CD14-positive monocyte (primary cell): ENCODE data around the gene DCLK1. TPM values are rescaled to one million over a fixed set of nuclear protein-coding genes. Genes with fewer than 3 reads are reported as not detected.

ENCODE experiments used
- DNase-seq, 3 donors: peaks; one replicate each; pipeline ENCODE4 v3.0.0-alpha.2; 2011 to 2022
- H2AFZ ChIP-seq: 2 replicates; pipeline ENCODE4 v1.6.0; 2012; ENCODE audit warnings: mild to moderate bottlenecking, low read depth, low read length, inconsistent platforms; ENCODE audit not compliant: insufficient read depth, poor library complexity, severe bottlenecking
- H3K27ac ChIP-seq, 2 donors: 1 replicate in 1 of 2; 2 replicates in 1 of 2; pipeline ENCODE4 v1.5.1; 2012 to 2013; ENCODE audit warnings: low read length in 2 of 2, control low read depth in 1 of 2, inconsistent platforms in 1 of 2, low read depth in 1 of 2, mild to moderate bottlenecking in 1 of 2
- H3K27me3 ChIP-seq, 2 donors: one replicate each; pipeline versions ENCODE4 v1.6.0 to v1.6.1; 2011 to 2013; ENCODE audit warnings: low read length in 2 of 2; ENCODE audit not compliant: control insufficient read depth in 2 of 2, insufficient read depth in 2 of 2
- H3K36me3 ChIP-seq, 2 donors: replicated peaks in 1 of 2; 1 replicate in 1 of 2; 2 replicates in 1 of 2; pipeline versions ENCODE4 v1.5.1 to v1.6.1; 2012 to 2013; ENCODE audit warnings: low read length in 2 of 2, control low read depth in 1 of 2, inconsistent platforms in 1 of 2, mild to moderate bottlenecking in 1 of 2; ENCODE audit not compliant: insufficient read depth in 2 of 2, control insufficient read depth in 1 of 2
- H3K4me1 ChIP-seq, 2 donors: 1 replicate in 1 of 2; 2 replicates in 1 of 2; pipeline versions ENCODE4 v1.5.1 to v1.6.1; 2012 to 2013; ENCODE audit warnings: low read length in 2 of 2, control low read depth in 1 of 2, inconsistent platforms in 1 of 2, mild to moderate bottlenecking in 1 of 2, moderate library complexity in 1 of 2; ENCODE audit not compliant: insufficient read depth in 2 of 2, control insufficient read depth in 1 of 2
- H3K4me2 ChIP-seq: replicated peaks from 2 replicates; pipeline ENCODE3; 2012; ENCODE audit warnings: low read length, moderate library complexity, mild to moderate bottlenecking; ENCODE audit not compliant: poor library complexity, severe bottlenecking; ENCODE audit errors: extremely low read depth
- H3K4me3 ChIP-seq, 3 experiments: fragments of 200-600 bp in 1 of 3; sonication (generic) in 1 of 3; replicated peaks in 1 of 3; 1 replicate in 2 of 3; 2 replicates in 1 of 3; pipeline ENCODE4 v1.5.1; 2011 to 2013; ENCODE audit warnings: low read length in 3 of 3, mild to moderate bottlenecking in 3 of 3, control low read depth in 2 of 3, low read depth in 2 of 3, inconsistent platforms in 1 of 3, moderate library complexity in 1 of 3
- H3K79me2 ChIP-seq: 2 replicates; pipeline ENCODE4 v1.6.0; 2012; ENCODE audit warnings: mild to moderate bottlenecking, control low read depth, inconsistent platforms, low read length, moderate library complexity; ENCODE audit not compliant: insufficient read depth
- H3K9ac ChIP-seq: 2 replicates; pipeline ENCODE4 v1.6.0; 2017; ENCODE audit warnings: low read length, mild to moderate bottlenecking; ENCODE audit not compliant: insufficient read depth, poor library complexity, severe bottlenecking
- H3K9me3 ChIP-seq, 2 donors: replicated peaks in 1 of 2; 1 replicate in 1 of 2; 2 replicates in 1 of 2; pipeline versions ENCODE4 v1.5.1 to v1.6.1; 2012 to 2013; ENCODE audit warnings: low read length in 2 of 2, control low read depth in 1 of 2; ENCODE audit not compliant: control insufficient read depth in 1 of 2, insufficient read depth in 1 of 2
- H4K20me1 ChIP-seq: 2 replicates; pipeline ENCODE4 v1.6.0; 2012; ENCODE audit warnings: mild to moderate bottlenecking, low read length, control low read depth, moderate library complexity; ENCODE audit not compliant: insufficient read depth
- H3K27ac Mint-ChIP-seq, 7 donors: one replicate each; pipeline ENCODE4 v1.8.0; 2020; ENCODE audit warnings: mild to moderate bottlenecking in 7 of 7, mixed read lengths in 7 of 7, moderate library complexity in 6 of 7, inconsistent platforms in 2 of 7
- H3K27me3 Mint-ChIP-seq, 3 donors: one replicate each; pipeline ENCODE4 v1.8.0; 2021 to 2022; ENCODE audit warnings: low read depth in 3 of 3, mild to moderate bottlenecking in 3 of 3, mixed read lengths in 3 of 3, moderate library complexity in 3 of 3, inconsistent platforms in 1 of 3
- H3K36me3 Mint-ChIP-seq, 2 donors: one replicate each; pipeline ENCODE4 v1.8.0; 2020; ENCODE audit warnings: mixed read lengths in 2 of 2, inconsistent platforms in 1 of 2, mild to moderate bottlenecking in 1 of 2
- H3K4me1 Mint-ChIP-seq: one replicate; pipeline ENCODE4 v1.8.0; 2020; ENCODE audit warnings: mild to moderate bottlenecking, mixed read lengths
- H3K4me3 Mint-ChIP-seq, 2 donors: one replicate each; pipeline ENCODE4 v1.8.0; 2020; ENCODE audit warnings: mild to moderate bottlenecking in 2 of 2, mixed read lengths in 2 of 2, moderate library complexity in 1 of 2
- H3K9me3 Mint-ChIP-seq, 7 donors: one replicate each; pipeline ENCODE4 v1.8.0; 2020 to 2022; ENCODE audit warnings: mixed read lengths in 7 of 7, mild to moderate bottlenecking in 6 of 7, moderate library complexity in 6 of 7, inconsistent platforms in 2 of 7
- CTCF ChIP-seq: fragments of 200-600 bp; IDR thresholded peaks from one replicate; pipeline ENCODE4 v1.8.0; 2022; ENCODE audit warnings: antibody characterized with exemption, mild to moderate bottlenecking
- WGBS: methylation state at CpG from one replicate; pipeline ENCODE4 v1.1.5; 2013; ENCODE audit warnings: missing lambda C conversion rate; ENCODE audit not compliant: insufficient coverage; 5-methylcytosine and 5-hydroxymethylcytosine counted together
- intact Hi-C, 2 donors: fragments of 100-400 bp; cut with micrococcal nuclease; formaldehyde crosslinking; loops; one replicate each; pipeline versions ENCODE4 v1.15.0 to v1.15.1; 2023
- polyA plus RNA-seq, 3 donors: library from polyadenylated mRNA; depleted of rRNA in 1 of 3; unstranded in 2 of 3; stranded (reverse) in 1 of 3; fragments of 300-500 nt in 2 of 3; fragments of >200 nt in 1 of 3; fragmentation: Illumina TruSeq in 2 of 3; gene quantifications; 1 replicate in 2 of 3; 2 replicates in 1 of 3; pipeline ENCODE4 v1.2.3, GENCODE V29; 2012 to 2021

Gene DCLK1
- polyA plus RNA-seq, 3 donors, result not detected

GRCh38 chr13:36068566-36068965 lies 62.6 kb downstream of the DCLK1 start:
- no peak overlapping the region for H3K4me3 ChIP-seq
- H4K20me1 ChIP-seq, result no peaks in the 10 kb centered on the region
- Mint-ChIP-seq H3K4me3 (no peak overlapping the region), H3K9me3 (peaks cover 0 to 4% (median 2%) of the 10 kb centered on the region in 7 donors), H3K4me1 (no peaks in the 10 kb centered on the region), H3K27me3 (peaks cover 0 to 1% (median 0%) of the 10 kb centered on the region in 3 donors), H3K36me3 (no peaks in the 10 kb centered on the region), H3K27ac (no peak overlapping the region)
- H3K36me3 ChIP-seq, result no peaks in the 10 kb centered on the region
- no CpG with 5 or more reads among the region's 1 CpG for WGBS
- TF ChIP-seq CTCF, result no peak
- H3K27ac ChIP-seq, result no peak overlapping the region
- intact Hi-C loops, result no loop called here
- no peaks in the 10 kb centered on the region for H3K4me1 ChIP-seq
- no peaks in the 10 kb centered on the region for H3K27me3 ChIP-seq
- H3K9me3 ChIP-seq, result peaks cover 0 to 3% of the 10 kb centered on the region in 2 donors
- no peak for DNase-seq
- no peaks in the 10 kb centered on the region for H3K79me2 ChIP-seq
- no peak overlapping the region for H2AFZ ChIP-seq
- H3K4me2 ChIP-seq, result no peak overlapping the region
- H3K9ac ChIP-seq, result no peak overlapping the region

GRCh38 chr13:36067746-36068381 lies 63.3 kb downstream of the DCLK1 start:
- no peak overlapping the region for H2AFZ ChIP-seq
- no peaks in the 10 kb centered on the region for H3K4me1 ChIP-seq
- no peak for DNase-seq
- no CpG with 5 or more reads among the region's 3 CpGs for WGBS
- H3K4me2 ChIP-seq, result no peak overlapping the region
- H3K27me3 Mint-ChIP-seq, result peaks cover 0 to 1% (median 0%) of the 10 kb centered on the region in 3 donors
- H3K4me3 Mint-ChIP-seq, result no peak overlapping the region
- H3K27me3 ChIP-seq, result no peaks in the 10 kb centered on the region
- H3K9ac ChIP-seq, result no peak overlapping the region
- no peaks in the 10 kb centered on the region for H3K4me1 Mint-ChIP-seq
- no peaks in the 10 kb centered on the region for H4K20me1 ChIP-seq
- TF ChIP-seq CTCF, result no peak
- no peak overlapping the region for H3K4me3 ChIP-seq
- H3K9me3 ChIP-seq, result peaks cover 0 to 3% of the 10 kb centered on the region in 2 donors
- H3K36me3 Mint-ChIP-seq, result no peaks in the 10 kb centered on the region
- H3K36me3 ChIP-seq, result no peaks in the 10 kb centered on the region
- intact Hi-C loops, result no loop called here
- H3K79me2 ChIP-seq, result no peaks in the 10 kb centered on the region
- H3K27ac Mint-ChIP-seq, result no peak overlapping the region
- no peak overlapping the region for H3K27ac ChIP-seq
- peaks cover 0 to 4% (median 1%) of the 10 kb centered on the region in 7 donors for H3K9me3 Mint-ChIP-seq
